Mesendoderm (in vitro differentiated cells): Measurements from ENCODE around the gene SCG3.

Experiments
- DNase-seq: peaks from one replicate; pipeline ENCODE4 v3.0.0; 2013
- H2AK5ac ChIP-seq: 2 replicates; pipeline ENCODE4 v1.6.1; 2013; ENCODE audit warnings: low read length, inconsistent platforms
- H2BK120ac ChIP-seq: 2 replicates; pipeline ENCODE4 v1.6.1; 2013; ENCODE audit warnings: low read depth, mild to moderate bottlenecking, low read length, moderate library complexity, mixed read lengths
- H2BK15ac ChIP-seq: replicated peaks from 2 replicates; pipeline ENCODE4 v1.6.1; 2013; ENCODE audit warnings: low read depth, mild to moderate bottlenecking, moderate library complexity
- H2BK5ac ChIP-seq: 2 replicates; pipeline ENCODE4 v1.6.1; 2013; ENCODE audit warnings: low read length, inconsistent platforms
- H3K18ac ChIP-seq: 2 replicates; pipeline ENCODE4 v1.6.1; 2013; ENCODE audit warnings: mild to moderate bottlenecking, low read length, mixed read lengths
- H3K23ac ChIP-seq: one replicate; pipeline ENCODE4 v1.6.1; 2013; ENCODE audit warnings: low read length
- H3K27ac ChIP-seq: 2 replicates; pipeline ENCODE4 v1.5.1; 2013; ENCODE audit warnings: low read depth, mild to moderate bottlenecking, inconsistent platforms, low read length, moderate library complexity
- H3K27me3 ChIP-seq: 2 replicates; pipeline ENCODE4 v1.6.1; 2013; ENCODE audit warnings: low read length, control low read depth, mild to moderate bottlenecking, inconsistent platforms; ENCODE audit not compliant: insufficient read depth, poor library complexity
- H3K36me3 ChIP-seq: 2 replicates; pipeline ENCODE4 v1.6.1; 2013; ENCODE audit warnings: low read length, inconsistent platforms; ENCODE audit not compliant: control insufficient read depth, insufficient read depth
- H3K4ac ChIP-seq: one replicate; pipeline ENCODE4 v1.6.1; 2013; ENCODE audit warnings: low read depth, mild to moderate bottlenecking, low read length, moderate library complexity
- H3K4me1 ChIP-seq: 2 replicates; pipeline ENCODE4 v1.6.1; 2013; ENCODE audit warnings: low read depth, low read length, inconsistent platforms; ENCODE audit not compliant: control insufficient read depth
- H3K4me2 ChIP-seq: 2 replicates; pipeline ENCODE4 v1.6.1; 2013; ENCODE audit warnings: low read length
- H3K4me3 ChIP-seq: 2 replicates; pipeline ENCODE4 v1.5.1; 2013; ENCODE audit warnings: mild to moderate bottlenecking, low read length
- H3K56ac ChIP-seq: one replicate; pipeline ENCODE4 v1.6.1; 2013; ENCODE audit warnings: low read length
- H3K79me1 ChIP-seq: 2 replicates; pipeline ENCODE4 v1.6.1; 2013; ENCODE audit warnings: low read length, inconsistent platforms
- H3K79me2 ChIP-seq: 2 replicates; pipeline ENCODE4 v1.6.1; 2013; ENCODE audit warnings: mild to moderate bottlenecking, low read length; ENCODE audit not compliant: control insufficient read depth, insufficient read depth
- H3K9ac ChIP-seq: 2 replicates; pipeline ENCODE4 v1.6.1; 2013; ENCODE audit warnings: low read length, inconsistent platforms
- H4K5ac ChIP-seq: one replicate; pipeline ENCODE4 v1.6.1; 2013; ENCODE audit warnings: low read length
- H4K8ac ChIP-seq: one replicate; pipeline ENCODE4 v1.6.1; 2013; ENCODE audit warnings: low read depth, mild to moderate bottlenecking, control low read depth, low read length, moderate library complexity
- WGBS: extraction: QIAGEN DNeasy Blood & Tissue Kit; methylation state at CpG from one replicate; pipeline ENCODE4 v1.1.7; 2013; ENCODE audit warnings: low lambda C conversion rate, missing lambda C conversion rate; ENCODE audit not compliant: insufficient coverage; ENCODE audit errors: extremely low coverage; 5-methylcytosine and 5-hydroxymethylcytosine counted together

Gene SCG3

GRCh38 chr15:51751697-51752683, 70.7 kb downstream of the SCG3 start:
- peak overlapping the region; percentile 60 for H3K4me3 ChIP-seq
- H3K9ac ChIP-seq: peak overlapping the region; percentile 64
- H3K36me3 ChIP-seq: no peaks in the 10 kb centered on the region
- H2BK5ac ChIP-seq: no peak overlapping the region
- H3K23ac ChIP-seq: no peak overlapping the region
- H3K27me3 ChIP-seq: peaks cover 13% of the 10 kb centered on the region
- no peak overlapping the region for H2BK120ac ChIP-seq
- H3K18ac ChIP-seq: no peak overlapping the region
- H4K8ac ChIP-seq: no peak overlapping the region
- peak overlapping the region; percentile 99 for H3K4me2 ChIP-seq
- H3K79me2 ChIP-seq: no peaks in the 10 kb centered on the region
- H3K79me1 ChIP-seq: no peaks in the 10 kb centered on the region
- no peak overlapping the region for H3K27ac ChIP-seq
- H2AK5ac ChIP-seq: no peak overlapping the region
- H4K5ac ChIP-seq: no peak overlapping the region
- no peaks in the 10 kb centered on the region for H3K4me1 ChIP-seq
- no peak overlapping the region for H3K4ac ChIP-seq
- DNase-seq: peak; percentile 63
- H2BK15ac ChIP-seq: no peak overlapping the region
- H3K56ac ChIP-seq: peak overlapping the region; percentile 74
- no CpG with 5 or more reads among the region's 71 CpGs for WGBS

DNA sequence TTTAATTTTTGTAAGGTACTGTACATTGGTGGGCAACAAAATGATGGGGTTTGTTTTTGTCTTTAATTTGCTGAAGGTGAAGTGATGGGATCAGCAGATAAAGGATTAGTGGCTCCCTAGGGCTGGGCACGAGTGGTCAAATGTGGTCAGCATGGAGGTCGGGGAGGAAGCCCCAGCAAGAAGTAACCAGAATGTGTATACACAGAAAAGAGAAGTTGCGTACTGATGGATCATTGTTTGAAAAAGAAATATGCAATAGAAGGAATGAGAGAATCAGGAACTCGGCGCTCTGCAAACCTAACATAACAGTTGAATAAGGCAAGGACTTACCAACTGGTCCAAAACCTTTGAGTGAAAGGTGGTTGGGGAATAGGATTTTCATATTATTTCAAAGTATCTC, 71.6 kb downstream of the SCG3 start:
- DNase-seq: no peak
- H3K27me3 ChIP-seq: peaks cover 13% of the 10 kb centered on the region
- WGBS: no CpG with 5 or more reads among the region's 5 CpGs
- no peak overlapping the region for H4K5ac ChIP-seq
- H3K9ac ChIP-seq: no peak overlapping the region
- no peak overlapping the region for H3K23ac ChIP-seq
- H2AK5ac ChIP-seq: no peak overlapping the region
- H3K4me2 ChIP-seq: no peak overlapping the region
- no peaks in the 10 kb centered on the region for H3K4me1 ChIP-seq
- no peak overlapping the region for H2BK120ac ChIP-seq
- no peak overlapping the region for H3K4ac ChIP-seq
- no peaks in the 10 kb centered on the region for H3K79me2 ChIP-seq
- no peak overlapping the region for H2BK5ac ChIP-seq
- no peaks in the 10 kb centered on the region for H3K79me1 ChIP-seq
- no peaks in the 10 kb centered on the region for H3K36me3 ChIP-seq
- H3K27ac ChIP-seq: no peak overlapping the region
- no peak overlapping the region for H3K4me3 ChIP-seq
- no peak overlapping the region for H3K18ac ChIP-seq
- H3K56ac ChIP-seq: no peak overlapping the region
- no peak overlapping the region for H4K8ac ChIP-seq
- H2BK15ac ChIP-seq: no peak overlapping the region

DNA sequence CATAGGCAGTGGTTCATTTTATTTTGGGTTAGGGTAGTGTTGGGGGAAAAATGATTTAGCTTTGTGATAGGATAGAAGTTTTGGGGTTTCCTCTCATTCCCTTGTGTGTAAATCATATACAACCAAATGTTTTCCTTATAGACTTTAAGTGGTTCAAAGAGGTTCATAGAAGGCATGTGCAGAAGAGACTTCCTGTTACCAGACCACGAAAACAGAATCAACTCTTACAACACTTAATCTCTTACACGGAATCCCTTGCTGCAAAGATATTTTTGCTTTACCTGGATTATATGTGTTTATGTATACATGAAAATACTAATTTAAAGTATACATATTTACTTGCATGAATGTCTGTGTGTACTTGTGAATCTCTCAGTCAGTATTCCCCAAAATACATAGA, 73.0 kb downstream of the SCG3 start:
- Histone ChIP-seq H3K4me3 (no peak overlapping the region), H3K79me1 (no peaks in the 10 kb centered on the region)

GRCh38 chr15:51755790-51756189, 74.5 kb downstream of the SCG3 start:
- Histone ChIP-seq H3K23ac (no peak overlapping the region), H2AK5ac (no peak overlapping the region), H2BK15ac (no peak overlapping the region), H3K56ac (no peak overlapping the region), H4K5ac (no peak overlapping the region), H3K27ac (no peak overlapping the region), H3K27me3 (peaks cover under 1% of the 10 kb centered on the region), H3K79me1 (no peaks in the 10 kb centered on the region), H3K4me2 (no peak overlapping the region), H4K8ac (no peak overlapping the region), H2BK120ac (no peak overlapping the region), H3K4ac (no peak overlapping the region), H3K4me1 (no peaks in the 10 kb centered on the region), H3K4me3 (no peak overlapping the region), H2BK5ac (no peak overlapping the region), H3K9ac (no peak overlapping the region), H3K79me2 (no peaks in the 10 kb centered on the region), H3K36me3 (no peaks in the 10 kb centered on the region), H3K18ac (no peak overlapping the region)
- WGBS: no CpG with 5 or more reads among the region's 4 CpGs
- no peak for DNase-seq

More for the DNA sequence above, 73.0 kb downstream of the SCG3 start:
- H3K27me3 ChIP-seq: peaks cover 13% of the 10 kb centered on the region
- no peaks in the 10 kb centered on the region for H3K79me2 ChIP-seq
- no CpG with 5 or more reads among the region's 2 CpGs for whole genome bisulfite sequencing
- no peak overlapping the region for H4K8ac ChIP-seq
- no peak overlapping the region for H3K4me2 ChIP-seq
- H2BK120ac ChIP-seq: no peak overlapping the region
- H3K27ac ChIP-seq: no peak overlapping the region
- no peak overlapping the region for H3K9ac ChIP-seq
- no peak overlapping the region for H4K5ac ChIP-seq
- H2BK15ac ChIP-seq: no peak overlapping the region
- no peak for DNase-seq
- no peak overlapping the region for H3K23ac ChIP-seq
- no peak overlapping the region for H3K56ac ChIP-seq
- H3K4me1 ChIP-seq: no peaks in the 10 kb centered on the region
- H3K18ac ChIP-seq: no peak overlapping the region
- no peaks in the 10 kb centered on the region for H3K36me3 ChIP-seq
- H2AK5ac ChIP-seq: no peak overlapping the region
- H3K4ac ChIP-seq: no peak overlapping the region
- no peak overlapping the region for H2BK5ac ChIP-seq

DNA sequence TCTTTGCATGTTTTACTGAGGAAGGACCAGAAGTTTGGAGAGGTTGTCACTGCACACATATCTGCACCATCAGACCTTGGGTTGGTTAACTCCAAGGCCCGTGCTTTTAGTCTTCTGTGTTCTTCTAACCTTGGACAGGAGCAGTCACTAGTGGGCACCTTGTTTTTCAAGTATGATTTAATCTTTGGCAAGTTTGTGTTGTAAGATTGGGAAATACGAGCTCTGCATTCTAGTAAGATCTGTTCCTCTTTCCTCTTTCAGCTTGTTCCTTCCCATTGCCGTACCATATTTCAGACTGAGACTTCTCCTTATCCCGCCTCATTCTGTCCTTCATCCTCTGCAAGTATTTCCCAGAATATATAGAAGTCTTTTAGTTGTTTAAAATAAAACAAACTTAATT, 75.2 kb downstream of the SCG3 start:
- Histone ChIP-seq H3K4me2 (no peak overlapping the region), H2BK120ac (no peak overlapping the region), H3K56ac (no peak overlapping the region), H4K5ac (no peak overlapping the region), H4K8ac (no peak overlapping the region), H2BK5ac (no peak overlapping the region), H3K4me3 (no peak overlapping the region), H3K4ac (no peak overlapping the region), H3K23ac (no peak overlapping the region), H3K36me3 (no peaks in the 10 kb centered on the region), H2BK15ac (no peak overlapping the region), H3K9ac (no peak overlapping the region), H3K27ac (no peak overlapping the region), H3K27me3 (no peaks in the 10 kb centered on the region), H3K4me1 (no peaks in the 10 kb centered on the region), H3K18ac (no peak overlapping the region), H2AK5ac (no peak overlapping the region), H3K79me2 (no peaks in the 10 kb centered on the region), H3K79me1 (no peaks in the 10 kb centered on the region)
- WGBS: no CpG with 5 or more reads among the region's 4 CpGs
- DNase-seq: no peak
